HEK293T (cell line): ENCODE measurements around the gene MOV10.
"Not testable (repeated sequence)": the region's sequence is repeated elsewhere in the genome, so short reads cannot be mapped to it uniquely, and the experiment has no call there.

Experiments
- ARNT ChIP-seq: fragments of 450-650 bp; IDR thresholded peaks from 2 replicates; pipeline ENCODE4 v1.6.1; 2017; ENCODE audit warnings: mild to moderate bottlenecking
- BHLHE40 ChIP-seq: fragments of 450-650 bp; IDR thresholded peaks from 2 replicates; pipeline ENCODE4 v1.6.1; 2016; ENCODE audit warnings: mild to moderate bottlenecking, moderate library complexity, borderline replicate concordance
- ELF4 ChIP-seq: fragments of 450-650 bp; IDR thresholded peaks from 2 replicates; pipeline ENCODE4 v1.6.1; 2017; ENCODE audit warnings: antibody characterized with exemption
- FOXM1 ChIP-seq: fragments of 450-650 bp; IDR thresholded peaks from 2 replicates; pipeline ENCODE4 v1.6.1; 2017; ENCODE audit warnings: mild to moderate bottlenecking, borderline replicate concordance
- NFRKB ChIP-seq: fragments of 450-650 bp; IDR thresholded peaks from 2 replicates; pipeline ENCODE4 v1.6.1; 2016; ENCODE audit warnings: mild to moderate bottlenecking, moderate library complexity
- PKNOX1 ChIP-seq: fragments of 450-650 bp; IDR thresholded peaks from 2 replicates; pipeline ENCODE4 v1.6.1; 2016
- SUZ12 ChIP-seq: fragments of 450-650 bp; IDR thresholded peaks from 2 replicates; pipeline ENCODE4 v1.6.1; 2016; ENCODE audit warnings: mild to moderate bottlenecking

- TF ChIP-seq ELF4, ARNT, FOXM1, SUZ12, NFRKB, BHLHE40, PKNOX1: not testable (repeated sequence)
Measured at GRCh38 chr1:112729011-112729410, 54.6 kb downstream of the MOV10 start.
